SK-N-SH (cell line): ENCODE data around the gene ASPN. TPM values are rescaled to one million over a fixed set of nuclear protein-coding genes. Genes with fewer than 3 reads are reported as not detected.

Source experiments
- CTCF ChIA-PET: fragments of 300-600, 350-600 bp; formaldehyde crosslinking; extraction: SDS; loops from one replicate; lab custom pipeline; 2021; lab: Yijun Ruan, JAX
- POLR2A ChIA-PET: fragments of 350-600 bp; sonication (Branson Sonifier 250); formaldehyde crosslinking; extraction: SDS; loops from one replicate; lab custom pipeline; 2020; ENCODE audit warnings: antibody characterized with exemption, inconsistent platforms; lab: Yijun Ruan, JAX
- DNase-seq: peaks from one replicate; pipeline ENCODE4 v3.0.0; 2012
- H2AFZ ChIP-seq: fragments of 200-600 bp; sonication (generic); 2 replicates; pipeline ENCODE4 v1.8.1; 2016; ENCODE audit warnings: antibody characterized with exemption, mild to moderate bottlenecking, low read depth
- H3F3A ChIP-seq: fragments of 200-600 bp; sonication (generic); replicated peaks from 2 replicates; pipeline ENCODE3; 2016; ENCODE audit warnings: antibody characterized with exemption, mild to moderate bottlenecking; ENCODE audit not compliant: insufficient read depth
- H3K27ac ChIP-seq, 2 experiments: fragments of 200-500 bp in 1 of 2; fragments of 200-600 bp in 1 of 2; sonication (Bioruptor generic) in 1 of 2; sonication (generic), shearing (Covaris generic) in 1 of 2; 2 replicates each; pipeline versions ENCODE4 v1.5.1 to v1.6.1; 2014 to 2016; ENCODE audit warnings: low read depth in 2 of 2, inconsistent platforms in 1 of 2, low read length in 1 of 2, mild to moderate bottlenecking in 1 of 2, mixed read lengths in 1 of 2
- H3K27me3 ChIP-seq: fragments of 200-600 bp; sonication (generic), shearing (Covaris generic); 2 replicates; pipeline ENCODE4 v1.6.1; 2016; ENCODE audit warnings: mixed run types; ENCODE audit not compliant: insufficient read depth
- H3K36me3 ChIP-seq, 2 experiments: fragments of 200-500 bp in 1 of 2; fragments of 200-600 bp in 1 of 2; sonication (Bioruptor generic) in 1 of 2; sonication (generic) in 1 of 2; replicated peaks in 1 of 2; 2 replicates each; pipeline versions ENCODE3 to v1.5.1; 2014 to 2016; ENCODE audit warnings: low read length in 1 of 2, mild to moderate bottlenecking in 1 of 2; ENCODE audit not compliant: insufficient read depth in 2 of 2, control insufficient read depth in 1 of 2
- H3K4me1 ChIP-seq, 2 experiments: fragments of 200-500 bp in 1 of 2; fragments of 200-600 bp in 1 of 2; sonication (Bioruptor generic) in 1 of 2; sonication (generic), shearing (Covaris generic) in 1 of 2; 2 replicates each; pipeline versions ENCODE4 v1.5.1 to v1.6.1; 2014 to 2016; ENCODE audit warnings: low read depth in 1 of 2, low read length in 1 of 2, mixed run types in 1 of 2; ENCODE audit not compliant: insufficient read depth in 2 of 2, control insufficient read depth in 1 of 2
- H3K4me2 ChIP-seq: fragments of 200-600 bp; sonication (generic), shearing (Covaris generic); 2 replicates; pipeline ENCODE4 v1.6.1; 2017; ENCODE audit warnings: mixed run types
- H3K4me3 ChIP-seq, 2 experiments: fragments of 200-500 bp in 1 of 2; fragments of 200-600 bp in 1 of 2; sonication (Bioruptor generic) in 1 of 2; sonication (generic), shearing (Covaris generic) in 1 of 2; 2 replicates each; pipeline versions ENCODE4 v1.5.1 to v1.8.1; 2014 to 2016; ENCODE audit warnings: low read depth in 2 of 2, inconsistent platforms in 1 of 2, low read length in 1 of 2, mild to moderate bottlenecking in 1 of 2, mixed read lengths in 1 of 2, moderate library complexity in 1 of 2
- H3K79me2 ChIP-seq: fragments of 200-600 bp; sonication (generic); 2 replicates; pipeline ENCODE4 v1.8.1; 2017; ENCODE audit warnings: mild to moderate bottlenecking; ENCODE audit not compliant: insufficient read depth
- H3K9ac ChIP-seq: fragments of 200-600 bp; sonication (generic); 2 replicates; pipeline ENCODE4 v1.6.1; 2017; ENCODE audit warnings: mixed run types
- H3K9me2 ChIP-seq: fragments of 200-600 bp; sonication (generic); 2 replicates; pipeline ENCODE4 v1.6.1; 2017; ENCODE audit warnings: mixed run types
- H3K9me3 ChIP-seq: fragments of 200-600 bp; sonication (generic); 2 replicates; pipeline ENCODE4 v1.6.1; 2017; ENCODE audit warnings: mixed run types, mild to moderate bottlenecking, moderate library complexity
- H4K20me1 ChIP-seq: fragments of 200-600 bp; sonication (generic); 2 replicates; pipeline ENCODE4 v1.6.1; 2017; ENCODE audit warnings: mild to moderate bottlenecking, mixed run types; ENCODE audit not compliant: insufficient read depth
- EP300 ChIP-seq, 2 experiments: IDR thresholded peaks; 2 replicates each; pipeline versions ENCODE4 v1.4.0 to v1.6.1; 2012; ENCODE audit warnings: borderline replicate concordance in 1 of 2, low read depth in 1 of 2, low read length in 1 of 2
- EZH2phosphoT487 ChIP-seq: fragments of 200-600 bp; sonication (generic); IDR thresholded peaks from 2 replicates; pipeline ENCODE4 v1.6.1; 2017; ENCODE audit warnings: low read depth, mixed run types, mild to moderate bottlenecking, antibody characterized with exemption, moderate library complexity, borderline replicate concordance
- FOXJ3 ChIP-seq: sonication (generic); formaldehyde crosslinking; IDR thresholded peaks from 2 replicates; pipeline ENCODE4 v1.5.1; 2020; ENCODE audit warnings: mild to moderate bottlenecking, missing genetic modification reagents
- JUND ChIP-seq: IDR thresholded peaks from 2 replicates; pipeline ENCODE4 v1.4.0; 2012
- MXI1 ChIP-seq: IDR thresholded peaks from 2 replicates; pipeline ENCODE4 v1.6.1; 2012; ENCODE audit warnings: mild to moderate bottlenecking, low read depth, low read length, improper control_type of control experiment
- NFIC ChIP-seq: IDR thresholded peaks from 2 replicates; pipeline ENCODE4 v1.4.0; 2012; ENCODE audit warnings: borderline replicate concordance
- POLR2AphosphoS5 ChIP-seq: IDR thresholded peaks from 2 replicates; pipeline ENCODE4 v1.6.1; 2012; ENCODE audit warnings: low read depth, low read length
- RCOR1 ChIP-seq: fragments of 150-350 bp; IDR thresholded peaks from 2 replicates; pipeline ENCODE4 v1.6.1; 2017; ENCODE audit warnings: antibody characterized with exemption, low read length
- RXRA ChIP-seq: IDR thresholded peaks from 2 replicates; pipeline ENCODE4 v1.4.0; 2012; ENCODE audit warnings: low read depth, mild to moderate bottlenecking, borderline replicate concordance
- SIN3A ChIP-seq: IDR thresholded peaks from 2 replicates; pipeline ENCODE4 v1.6.1; 2012; ENCODE audit warnings: low read depth, mild to moderate bottlenecking, low read length, moderate library complexity, borderline replicate concordance
- SMC3 ChIP-seq: IDR thresholded peaks from 2 replicates; pipeline ENCODE4 v1.6.1; 2012; ENCODE audit warnings: low read depth, low read length, improper control_type of control experiment
- TAF1 ChIP-seq: IDR thresholded peaks from 2 replicates; pipeline ENCODE4 v1.6.1; 2012; ENCODE audit warnings: low read depth, mild to moderate bottlenecking, low read length, moderate library complexity, borderline replicate concordance
- WGBS: methylation state at CpG from one replicate; pipeline ENCODE4 v1.1.6; 2017; ENCODE audit warnings: low lambda C conversion rate; 5-methylcytosine and 5-hydroxymethylcytosine counted together
- polyA plus RNA-seq, 3 experiments: library from polyadenylated mRNA; depleted of rRNA; stranded (reverse); fragments of >200 nt; gene quantifications; 2 replicates each; pipeline ENCODE4 v1.2.3, GENCODE V29; 2012
- TF ChIP-seq, protein P1 (sequence below): fragments of 200-600 bp; sonication (generic); IDR thresholded peaks from 2 replicates; pipeline ENCODE4 v1.6.1; 2017; ENCODE audit warnings: antibody characterized with exemption, mild to moderate bottlenecking, moderate library complexity
- TF ChIP-seq, protein P2 (sequence below): IDR thresholded peaks from 2 replicates; pipeline ENCODE4 v1.4.0; 2012; ENCODE audit warnings: low read depth
- TF ChIP-seq, protein P3 (sequence below): IDR thresholded peaks from 2 replicates; pipeline ENCODE4 v1.6.1; 2012; ENCODE audit warnings: mild to moderate bottlenecking, low read depth, low read length, moderate library complexity
- TF ChIP-seq, protein P4 (sequence below): IDR thresholded peaks from 2 replicates; pipeline ENCODE4 v1.4.0; 2012; ENCODE audit warnings: low read depth, borderline replicate concordance
- TF ChIP-seq, protein P5 (sequence below): fragments of 150-350 bp; IDR thresholded peaks from 2 replicates; pipeline ENCODE4 v1.6.1; 2016; ENCODE audit warnings: mild to moderate bottlenecking, low read depth, low read length
- TF ChIP-seq, protein P6 (sequence below): IDR thresholded peaks from 2 replicates; pipeline ENCODE4 v1.4.0; 2012; ENCODE audit warnings: low read depth, borderline replicate concordance

The ASPN gene
- polyA plus RNA-seq, 1 of the 3 experiments (the other 2 are of a cell fraction): 0.76 TPM

DNA sequence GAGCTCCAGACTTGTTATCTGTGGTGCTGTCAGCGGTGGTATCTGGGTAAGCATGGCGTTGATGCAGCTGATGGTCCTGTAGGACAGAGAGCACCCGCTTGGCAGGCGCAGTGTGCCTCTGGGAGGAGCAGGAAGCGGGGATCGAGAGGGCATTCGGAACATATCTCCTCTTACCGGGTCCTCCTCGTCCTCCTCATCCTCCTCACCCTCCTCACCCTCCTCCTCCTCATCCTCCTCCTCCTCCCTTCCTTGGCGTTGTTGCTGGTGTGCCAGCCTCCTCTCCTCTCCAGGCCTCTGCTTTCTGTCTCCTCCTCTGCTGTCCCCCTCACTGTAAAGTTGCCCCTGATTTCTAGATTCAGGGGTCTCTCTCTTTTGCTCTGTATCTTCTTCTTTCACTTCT is 32.3 kb upstream of the ASPN start:
- Histone ChIP-seq H3K79me2 (no peaks in the 10 kb centered on the region), H3K9me2 (no peaks in the 10 kb centered on the region), H3K9ac (no peak overlapping the region), H3K36me3 (no peaks in the 10 kb centered on the region), H3K4me2 (no peak overlapping the region), H3K9me3 (no peaks in the 10 kb centered on the region), H4K20me1 (no peaks in the 10 kb centered on the region), H3K4me3 (no peak overlapping the region), H3K4me1 (peaks cover 0 to 7% of the 10 kb centered on the region in 2 experiments; a peak in 1 of 4 replicates), H3K27me3 (no peaks in the 10 kb centered on the region), H3K27ac (no peak overlapping the region), H3F3A (no peaks in the 10 kb centered on the region), H2AFZ (no peak overlapping the region)
- 91% methylated on average over 10 of the region's 10 CpGs for WGBS
- TF ChIP-seq RXRA: no peak
- no peak for TF ChIP-seq NFIC
- TF ChIP-seq, protein P1, sequence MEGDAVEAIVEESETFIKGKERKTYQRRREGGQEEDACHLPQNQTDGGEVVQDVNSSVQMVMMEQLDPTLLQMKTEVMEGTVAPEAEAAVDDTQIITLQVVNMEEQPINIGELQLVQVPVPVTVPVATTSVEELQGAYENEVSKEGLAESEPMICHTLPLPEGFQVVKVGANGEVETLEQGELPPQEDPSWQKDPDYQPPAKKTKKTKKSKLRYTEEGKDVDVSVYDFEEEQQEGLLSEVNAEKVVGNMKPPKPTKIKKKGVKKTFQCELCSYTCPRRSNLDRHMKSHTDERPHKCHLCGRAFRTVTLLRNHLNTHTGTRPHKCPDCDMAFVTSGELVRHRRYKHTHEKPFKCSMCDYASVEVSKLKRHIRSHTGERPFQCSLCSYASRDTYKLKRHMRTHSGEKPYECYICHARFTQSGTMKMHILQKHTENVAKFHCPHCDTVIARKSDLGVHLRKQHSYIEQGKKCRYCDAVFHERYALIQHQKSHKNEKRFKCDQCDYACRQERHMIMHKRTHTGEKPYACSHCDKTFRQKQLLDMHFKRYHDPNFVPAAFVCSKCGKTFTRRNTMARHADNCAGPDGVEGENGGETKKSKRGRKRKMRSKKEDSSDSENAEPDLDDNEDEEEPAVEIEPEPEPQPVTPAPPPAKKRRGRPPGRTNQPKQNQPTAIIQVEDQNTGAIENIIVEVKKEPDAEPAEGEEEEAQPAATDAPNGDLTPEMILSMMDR: no peak
- no peak for TF ChIP-seq JUND
- TF ChIP-seq TAF1: no peak
- no peak for TF ChIP-seq FOXJ3 (CRISPR knock-in tag)
- TF ChIP-seq POLR2AphosphoS5: no peak
- ChIA-PET CTCF (interaction anchor here (0.6 kb wide), 1 partner anchor 19 kb away, joined by 3 read pairs; no protein-coding TSS in a partner anchor), POLR2A (no interaction called here)
- DNase-seq: no peak

DNA sequence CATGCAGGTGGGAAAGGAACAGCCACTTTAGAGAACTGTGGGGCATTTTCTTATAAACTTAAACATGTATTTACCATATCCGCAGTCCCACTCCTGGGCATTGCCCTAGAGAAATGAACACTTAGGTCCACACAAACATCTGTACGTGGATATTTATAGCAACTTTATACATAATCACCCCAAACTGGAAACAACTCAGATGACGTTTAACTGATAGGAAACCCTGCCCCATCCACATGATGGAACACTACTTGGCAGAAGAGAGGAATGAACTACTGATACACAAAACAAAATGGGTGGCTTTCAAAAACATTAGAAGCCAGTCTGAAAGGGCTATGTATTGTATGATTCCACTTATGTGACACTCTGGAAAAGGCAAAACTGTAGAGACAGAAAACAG is 31.0 kb upstream of the ASPN start:
- Histone ChIP-seq H3K36me3 (no peaks in the 10 kb centered on the region), H3K4me3 (no peak overlapping the region), H2AFZ (no peak overlapping the region), H3K4me1 (peaks cover 0 to 7% of the 10 kb centered on the region in 2 experiments; a peak in 1 of 4 replicates), H3K27ac (no peak overlapping the region), H3K79me2 (no peaks in the 10 kb centered on the region), H3K4me2 (no peak overlapping the region), H3F3A (no peaks in the 10 kb centered on the region), H3K27me3 (no peaks in the 10 kb centered on the region), H3K9me3 (no peaks in the 10 kb centered on the region), H3K9ac (no peak overlapping the region), H3K9me2 (no peaks in the 10 kb centered on the region), H4K20me1 (no peaks in the 10 kb centered on the region)
- CTCF ChIA-PET: interaction anchor here (1.0 kb wide), 1 partner anchor 122 kb away, joined by 3 read pairs; no protein-coding TSS in a partner anchor
- POLR2A ChIA-PET: no interaction called here
- WGBS: 87% methylated on average over 3 of the region's 3 CpGs
- no peak for DNase-seq
- no peak for TF ChIP-seq JUND
- no peak for TF ChIP-seq FOXJ3 (CRISPR knock-in tag)
- no peak for TF ChIP-seq EZH2phosphoT487
- TF ChIP-seq MXI1: no peak
- TF ChIP-seq, protein P2, sequence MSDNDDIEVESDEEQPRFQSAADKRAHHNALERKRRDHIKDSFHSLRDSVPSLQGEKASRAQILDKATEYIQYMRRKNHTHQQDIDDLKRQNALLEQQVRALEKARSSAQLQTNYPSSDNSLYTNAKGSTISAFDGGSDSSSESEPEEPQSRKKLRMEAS: no peak
- TF ChIP-seq EP300 (IDR thresholded peaks at IDR 0.05; ENCODE audit: borderline replicate concordance in 1 of 2, low read depth in 1 of 2, low read length in 1 of 2): no peak
- no peak for TF ChIP-seq RCOR1
- TF ChIP-seq, protein P3, sequence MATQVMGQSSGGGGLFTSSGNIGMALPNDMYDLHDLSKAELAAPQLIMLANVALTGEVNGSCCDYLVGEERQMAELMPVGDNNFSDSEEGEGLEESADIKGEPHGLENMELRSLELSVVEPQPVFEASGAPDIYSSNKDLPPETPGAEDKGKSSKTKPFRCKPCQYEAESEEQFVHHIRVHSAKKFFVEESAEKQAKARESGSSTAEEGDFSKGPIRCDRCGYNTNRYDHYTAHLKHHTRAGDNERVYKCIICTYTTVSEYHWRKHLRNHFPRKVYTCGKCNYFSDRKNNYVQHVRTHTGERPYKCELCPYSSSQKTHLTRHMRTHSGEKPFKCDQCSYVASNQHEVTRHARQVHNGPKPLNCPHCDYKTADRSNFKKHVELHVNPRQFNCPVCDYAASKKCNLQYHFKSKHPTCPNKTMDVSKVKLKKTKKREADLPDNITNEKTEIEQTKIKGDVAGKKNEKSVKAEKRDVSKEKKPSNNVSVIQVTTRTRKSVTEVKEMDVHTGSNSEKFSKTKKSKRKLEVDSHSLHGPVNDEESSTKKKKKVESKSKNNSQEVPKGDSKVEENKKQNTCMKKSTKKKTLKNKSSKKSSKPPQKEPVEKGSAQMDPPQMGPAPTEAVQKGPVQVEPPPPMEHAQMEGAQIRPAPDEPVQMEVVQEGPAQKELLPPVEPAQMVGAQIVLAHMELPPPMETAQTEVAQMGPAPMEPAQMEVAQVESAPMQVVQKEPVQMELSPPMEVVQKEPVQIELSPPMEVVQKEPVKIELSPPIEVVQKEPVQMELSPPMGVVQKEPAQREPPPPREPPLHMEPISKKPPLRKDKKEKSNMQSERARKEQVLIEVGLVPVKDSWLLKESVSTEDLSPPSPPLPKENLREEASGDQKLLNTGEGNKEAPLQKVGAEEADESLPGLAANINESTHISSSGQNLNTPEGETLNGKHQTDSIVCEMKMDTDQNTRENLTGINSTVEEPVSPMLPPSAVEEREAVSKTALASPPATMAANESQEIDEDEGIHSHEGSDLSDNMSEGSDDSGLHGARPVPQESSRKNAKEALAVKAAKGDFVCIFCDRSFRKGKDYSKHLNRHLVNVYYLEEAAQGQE: no peak
- TF ChIP-seq, protein P4, sequence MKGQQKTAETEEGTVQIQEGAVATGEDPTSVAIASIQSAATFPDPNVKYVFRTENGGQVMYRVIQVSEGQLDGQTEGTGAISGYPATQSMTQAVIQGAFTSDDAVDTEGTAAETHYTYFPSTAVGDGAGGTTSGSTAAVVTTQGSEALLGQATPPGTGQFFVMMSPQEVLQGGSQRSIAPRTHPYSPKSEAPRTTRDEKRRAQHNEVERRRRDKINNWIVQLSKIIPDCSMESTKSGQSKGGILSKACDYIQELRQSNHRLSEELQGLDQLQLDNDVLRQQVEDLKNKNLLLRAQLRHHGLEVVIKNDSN: no peak
- TF ChIP-seq, protein P5, sequence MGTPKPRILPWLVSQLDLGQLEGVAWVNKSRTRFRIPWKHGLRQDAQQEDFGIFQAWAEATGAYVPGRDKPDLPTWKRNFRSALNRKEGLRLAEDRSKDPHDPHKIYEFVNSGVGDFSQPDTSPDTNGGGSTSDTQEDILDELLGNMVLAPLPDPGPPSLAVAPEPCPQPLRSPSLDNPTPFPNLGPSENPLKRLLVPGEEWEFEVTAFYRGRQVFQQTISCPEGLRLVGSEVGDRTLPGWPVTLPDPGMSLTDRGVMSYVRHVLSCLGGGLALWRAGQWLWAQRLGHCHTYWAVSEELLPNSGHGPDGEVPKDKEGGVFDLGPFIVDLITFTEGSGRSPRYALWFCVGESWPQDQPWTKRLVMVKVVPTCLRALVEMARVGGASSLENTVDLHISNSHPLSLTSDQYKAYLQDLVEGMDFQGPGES: no peak
- no peak for TF ChIP-seq SIN3A
- TF ChIP-seq, protein P6, sequence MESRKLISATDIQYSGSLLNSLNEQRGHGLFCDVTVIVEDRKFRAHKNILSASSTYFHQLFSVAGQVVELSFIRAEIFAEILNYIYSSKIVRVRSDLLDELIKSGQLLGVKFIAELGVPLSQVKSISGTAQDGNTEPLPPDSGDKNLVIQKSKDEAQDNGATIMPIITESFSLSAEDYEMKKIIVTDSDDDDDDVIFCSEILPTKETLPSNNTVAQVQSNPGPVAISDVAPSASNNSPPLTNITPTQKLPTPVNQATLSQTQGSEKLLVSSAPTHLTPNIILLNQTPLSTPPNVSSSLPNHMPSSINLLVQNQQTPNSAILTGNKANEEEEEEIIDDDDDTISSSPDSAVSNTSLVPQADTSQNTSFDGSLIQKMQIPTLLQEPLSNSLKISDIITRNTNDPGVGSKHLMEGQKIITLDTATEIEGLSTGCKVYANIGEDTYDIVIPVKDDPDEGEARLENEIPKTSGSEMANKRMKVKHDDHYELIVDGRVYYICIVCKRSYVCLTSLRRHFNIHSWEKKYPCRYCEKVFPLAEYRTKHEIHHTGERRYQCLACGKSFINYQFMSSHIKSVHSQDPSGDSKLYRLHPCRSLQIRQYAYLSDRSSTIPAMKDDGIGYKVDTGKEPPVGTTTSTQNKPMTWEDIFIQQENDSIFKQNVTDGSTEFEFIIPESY: no peak
- no peak for TF ChIP-seq SMC3
- TF ChIP-seq POLR2AphosphoS5: no peak
